ENCODE measurements around the gene OVAAL.
"Not testable (repeated sequence)": the region's sequence is repeated elsewhere in the genome, so short reads cannot be mapped to it uniquely, and the experiment has no call there.

- TF ChIP-seq, protein P1, sequence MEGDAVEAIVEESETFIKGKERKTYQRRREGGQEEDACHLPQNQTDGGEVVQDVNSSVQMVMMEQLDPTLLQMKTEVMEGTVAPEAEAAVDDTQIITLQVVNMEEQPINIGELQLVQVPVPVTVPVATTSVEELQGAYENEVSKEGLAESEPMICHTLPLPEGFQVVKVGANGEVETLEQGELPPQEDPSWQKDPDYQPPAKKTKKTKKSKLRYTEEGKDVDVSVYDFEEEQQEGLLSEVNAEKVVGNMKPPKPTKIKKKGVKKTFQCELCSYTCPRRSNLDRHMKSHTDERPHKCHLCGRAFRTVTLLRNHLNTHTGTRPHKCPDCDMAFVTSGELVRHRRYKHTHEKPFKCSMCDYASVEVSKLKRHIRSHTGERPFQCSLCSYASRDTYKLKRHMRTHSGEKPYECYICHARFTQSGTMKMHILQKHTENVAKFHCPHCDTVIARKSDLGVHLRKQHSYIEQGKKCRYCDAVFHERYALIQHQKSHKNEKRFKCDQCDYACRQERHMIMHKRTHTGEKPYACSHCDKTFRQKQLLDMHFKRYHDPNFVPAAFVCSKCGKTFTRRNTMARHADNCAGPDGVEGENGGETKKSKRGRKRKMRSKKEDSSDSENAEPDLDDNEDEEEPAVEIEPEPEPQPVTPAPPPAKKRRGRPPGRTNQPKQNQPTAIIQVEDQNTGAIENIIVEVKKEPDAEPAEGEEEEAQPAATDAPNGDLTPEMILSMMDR (IDR thresholded peaks at IDR 0.05; ENCODE audit: extremely low read depth in 1 of 2, insufficient read depth in 1 of 2, low read depth in 1 of 2, low read length in 2 of 2): not testable (repeated sequence)
- TF ChIP-seq POLR2AphosphoS5 (IDR thresholded peaks at IDR 0.05; ENCODE audit: insufficient read depth, low read depth, low read length); JUN (IDR thresholded peaks at IDR 0.05; ENCODE audit: borderline replicate concordance, insufficient read depth, insufficient read length, low read depth); MAX (IDR thresholded peaks at IDR 0.05; ENCODE audit: insufficient read depth, insufficient read length): not testable (repeated sequence)
Measured at GRCh38 chr1:180549770-180550169, 9.0 kb upstream of the OVAAL start.
